Thyroid gland (tissue), 4 donors: Measurements from ENCODE around the gene RFX2. TPM values are rescaled to one million over a fixed set of nuclear protein-coding genes. Genes with fewer than 3 reads are reported as not detected.

Experiments used
- DNase-seq, 2 donors: peaks; one replicate each; pipeline ENCODE4 v3.0.0-alpha.2; 2019
- H3K27ac ChIP-seq, 3 donors: fragments of 200-600 bp; sonication (generic); 1 replicate in 2 of 3; 2 replicates in 1 of 3; pipeline ENCODE4 v1.5.1; 2016 to 2019; ENCODE audit warnings: mild to moderate bottlenecking in 1 of 3, moderate library complexity in 1 of 3
- H3K27me3 ChIP-seq: fragments of 200-600 bp; sonication (generic); one replicate; pipeline ENCODE4 v1.5.1; 2019
- H3K36me3 ChIP-seq, 2 donors: fragments of 200-600 bp; sonication (generic); one replicate each; pipeline ENCODE4 v1.5.1; 2016 to 2019
- H3K4me1 ChIP-seq, 2 donors: fragments of 200-600 bp; sonication (generic); one replicate each; pipeline ENCODE4 v1.5.1; 2017 to 2019
- H3K4me3 ChIP-seq, 3 donors: fragments of 200-600 bp; sonication (generic); replicated peaks in 1 of 3; 1 replicate in 2 of 3; 2 replicates in 1 of 3; pipeline ENCODE4 v1.5.1; 2016; ENCODE audit warnings: mild to moderate bottlenecking in 1 of 3
- H3K9me3 ChIP-seq: fragments of 200-600 bp; sonication (generic); one replicate; pipeline ENCODE4 v1.5.1; 2017
- CTCF ChIP-seq, 6 experiments: fragments of 200-600 bp in 3 of 6; fragments of 450-650 bp in 3 of 6; sonication (generic) in 3 of 6; IDR thresholded peaks; one replicate each; pipeline ENCODE4 v1.5.1; 2016 to 2019; ENCODE audit warnings: antibody characterized with exemption in 6 of 6, mild to moderate bottlenecking in 2 of 6, inconsistent platforms in 1 of 6, moderate library complexity in 1 of 6
- POLR2A ChIP-seq, 2 donors: fragments of 450-650 bp; IDR thresholded peaks; one replicate each; pipeline ENCODE4 v1.6.1; 2017; ENCODE audit warnings: antibody characterized with exemption in 2 of 2, mild to moderate bottlenecking in 2 of 2, moderate library complexity in 1 of 2
- WGBS, 2 donors: methylation state at CpG; one replicate each; pipeline ENCODE4 v1.1.5; 2017; 5-methylcytosine and 5-hydroxymethylcytosine counted together
- intact Hi-C: fragments of 100-400 bp; cut with DNase I; formaldehyde crosslinking; loops from one replicate; pipeline ENCODE4 v1.15.1; 2023
- total RNA-seq, 4 donors: library from RNA; depleted of rRNA; stranded (reverse); fragments of >200 nt; gene quantifications; one replicate each; pipeline ENCODE4 v1.2.3, GENCODE V29; 2016

The RFX2 gene
- total RNA-seq, 4 donors from 2014 or later, result 4.1 to 10.6 (median 7.7) TPM

- H3K4me3 ChIP-seq, result peak overlapping the region in 1 of 3 donors; percentile 8
- H3K27me3 ChIP-seq, result no peaks in the 10 kb centered on the region
- TF ChIP-seq CTCF (IDR thresholded peaks at IDR 0.05) (peak; percentile 76 to 88 (median 82)), POLR2A (IDR thresholded peaks at IDR 0.05) (no peak)
- DNase-seq, result peak; percentile 75 to 83
- no peaks in the 10 kb centered on the region for H3K36me3 ChIP-seq
- H3K9me3 ChIP-seq, result no peaks in the 10 kb centered on the region
- H3K27ac ChIP-seq, result no peak overlapping the region
- intact Hi-C loops, result loop anchor here (2.0 to 10.0 kb wide), 2 partner anchors 78 to 246 kb away; no protein-coding TSS in a partner anchor
- 17% methylated on average over 15 of the region's 15 CpGs for WGBS, 2 donors
- H3K4me1 ChIP-seq, result peaks cover 6 to 15% of the 10 kb centered on the region in 2 donors
These were observed 61.4 kb downstream of the RFX2 start for GRCh38 chr19:6048793-6049405.

DNA sequence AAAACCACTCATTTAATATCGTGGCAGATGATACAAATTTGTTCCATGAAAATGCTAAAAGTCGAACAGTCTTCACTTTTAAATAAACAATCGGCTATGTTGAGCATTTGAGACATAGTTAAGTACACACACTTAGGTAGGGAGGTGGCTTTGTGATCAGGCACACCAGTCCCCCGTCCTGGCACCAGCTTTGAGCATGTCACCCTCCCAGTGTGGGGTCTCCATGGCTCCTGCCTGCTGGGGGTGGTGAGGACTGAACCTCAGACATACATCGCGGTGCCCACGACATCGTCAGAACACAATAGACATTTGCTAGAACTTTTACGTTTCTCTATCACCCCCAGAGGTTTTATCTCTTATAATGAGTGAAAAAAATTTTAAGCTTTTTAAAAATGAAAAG is 62.0 kb downstream of the RFX2 start:
- 20 to 27% methylated on average over 9 of the region's 9 CpGs for WGBS, 2 donors
- no peak overlapping the region for H3K27ac ChIP-seq
- intact Hi-C loops, result loop anchor here (2.0 to 10.0 kb wide), 2 partner anchors 78 to 246 kb away; no protein-coding TSS in a partner anchor

GRCh38 chr19:6047741-6048251 is 62.5 kb downstream of the RFX2 start:
- intact Hi-C loops, result loop anchor here (2.0 to 10.0 kb wide), 2 partner anchors 79 to 247 kb away; no protein-coding TSS in a partner anchor
- no peak overlapping the region for H3K4me3 ChIP-seq
- no peaks in the 10 kb centered on the region for H3K27me3 ChIP-seq
- H3K36me3 ChIP-seq, result no peaks in the 10 kb centered on the region
- peaks cover 6 to 15% of the 10 kb centered on the region in 2 donors for H3K4me1 ChIP-seq
- 39 to 43% methylated on average over 5 to 7 of the region's 8 CpGs for WGBS, 2 donors
- peak; percentile 47 to 51 for DNase-seq
- TF ChIP-seq CTCF (IDR thresholded peaks at IDR 0.05) (peak; percentile 18 to 89 (median 76)), POLR2A (IDR thresholded peaks at IDR 0.05) (no peak)
- H3K27ac ChIP-seq, result no peak overlapping the region
- no peaks in the 10 kb centered on the region for H3K9me3 ChIP-seq

More for the DNA sequence above, 62.0 kb downstream of the RFX2 start:
- H3K4me1 ChIP-seq, result peaks cover 6 to 15% of the 10 kb centered on the region in 2 donors
- no peak for TF ChIP-seq CTCF (IDR thresholded peaks at IDR 0.05)
- no peak for TF ChIP-seq POLR2A (IDR thresholded peaks at IDR 0.05)
- peak overlapping the region in 1 of 3 donors; percentile 8 for H3K4me3 ChIP-seq
- H3K9me3 ChIP-seq, result no peaks in the 10 kb centered on the region
- no peaks in the 10 kb centered on the region for H3K36me3 ChIP-seq
- H3K27me3 ChIP-seq, result no peaks in the 10 kb centered on the region
- peak in 1 of 2 donors; percentile 24 for DNase-seq

DNA sequence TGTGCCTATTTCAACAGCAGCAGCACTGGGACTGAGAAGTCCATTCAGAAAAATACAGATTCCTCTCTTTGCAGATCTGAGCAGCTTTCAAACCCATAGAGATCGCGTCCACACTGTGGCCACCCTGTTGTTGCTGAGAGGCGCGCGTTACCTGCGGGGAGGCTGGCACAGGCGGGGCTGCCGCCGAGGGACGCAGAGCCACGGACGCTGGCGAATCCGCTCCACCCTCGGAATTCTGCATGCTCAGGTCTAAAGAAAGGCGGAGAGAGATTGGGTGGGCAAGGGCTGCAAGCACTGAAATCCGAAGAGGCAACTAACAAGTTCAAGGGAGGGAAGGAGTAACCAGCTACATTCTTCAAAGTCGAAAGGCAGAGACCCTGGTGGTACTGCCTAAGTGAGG is 63.0 kb downstream of the RFX2 start:
- H3K9me3 ChIP-seq, result no peaks in the 10 kb centered on the region
- 91 to 92% methylated on average over 18 of the region's 18 CpGs for WGBS, 2 donors
- TF ChIP-seq POLR2A (IDR thresholded peaks at IDR 0.05) (no peak), CTCF (IDR thresholded peaks at IDR 0.05) (no peak)
- DNase-seq, result no peak
- H3K27me3 ChIP-seq, result no peaks in the 10 kb centered on the region
- H3K36me3 ChIP-seq, result no peaks in the 10 kb centered on the region
- peaks cover 6 to 15% of the 10 kb centered on the region in 2 donors for H3K4me1 ChIP-seq
- no peak overlapping the region for H3K4me3 ChIP-seq
- intact Hi-C loops, result loop anchor here (10.0 kb wide), 1 partner anchor 248 kb away; no protein-coding TSS in a partner anchor
- no peak overlapping the region for H3K27ac ChIP-seq

GRCh38 chr19:6045108-6045507 is 65.2 kb downstream of the RFX2 start:
- Histone ChIP-seq H3K27ac (no peak overlapping the region), H3K4me1 (peaks cover 6 to 15% of the 10 kb centered on the region in 2 donors), H3K27me3 (no peaks in the 10 kb centered on the region), H3K36me3 (no peaks in the 10 kb centered on the region), H3K4me3 (no peak overlapping the region), H3K9me3 (no peaks in the 10 kb centered on the region)
- intact Hi-C loops, result loop anchor here (10.0 kb wide), 1 partner anchor 250 kb away; no protein-coding TSS in a partner anchor
- no peak for TF ChIP-seq POLR2A (IDR thresholded peaks at IDR 0.05)
- no peak for TF ChIP-seq CTCF (IDR thresholded peaks at IDR 0.05)
- no peak for DNase-seq
- 91 to 94% methylated on average over 7 of the region's 7 CpGs for WGBS, 2 donors
